Transverse colon (tissue), 4 donors: ENCODE measurements around the gene SLC25A47. TPM values are rescaled to one million over a fixed set of nuclear protein-coding genes. Genes with fewer than 3 reads are reported as not detected.
"Not testable (repeated sequence)": the region's sequence is repeated elsewhere in the genome, so short reads cannot be mapped to it uniquely, and the experiment has no call there.

Source experiments
- DNase-seq: peaks from one replicate; pipeline ENCODE4 v3.0.0-alpha.2; 2019
- H3K27ac ChIP-seq, 4 donors: fragments of 200-600 bp; sonication (generic); 2 replicates each; pipeline ENCODE4 v1.5.1; 2016 to 2018; ENCODE audit warnings: inconsistent platforms in 4 of 4
- H3K27me3 ChIP-seq: fragments of 200-600 bp; sonication (generic); 2 replicates; pipeline ENCODE4 v1.5.1; 2017; ENCODE audit warnings: inconsistent platforms
- H3K36me3 ChIP-seq, 4 donors: fragments of 200-600 bp; sonication (generic); 2 replicates each; pipeline ENCODE4 v1.5.1; 2017 to 2019; ENCODE audit warnings: inconsistent platforms in 4 of 4
- H3K4me1 ChIP-seq, 4 donors: fragments of 200-600 bp; sonication (generic); 2 replicates each; pipeline ENCODE4 v1.5.1; 2017 to 2020; ENCODE audit warnings: inconsistent platforms in 4 of 4
- H3K4me3 ChIP-seq, 4 donors: fragments of 200-600 bp; sonication (generic); 1 replicate in 1 of 4; 2 replicates in 3 of 4; pipeline versions ENCODE4 v1.5.1 to v1.6.1; 2017 to 2019; ENCODE audit warnings: inconsistent platforms in 4 of 4
- H3K9me3 ChIP-seq, 2 donors: fragments of 200-600 bp; sonication (generic); 2 replicates each; pipeline ENCODE4 v1.5.1; 2017 to 2019; ENCODE audit warnings: inconsistent platforms in 2 of 2
- CTCF ChIP-seq, 5 experiments: fragments of 200-600 bp in 3 of 5; fragments of 450-650 bp in 2 of 5; sonication (generic) in 3 of 5; IDR thresholded peaks; 1 replicate in 2 of 5; 2 replicates in 3 of 5; pipeline ENCODE4 v1.5.1; 2016 to 2017; ENCODE audit warnings: antibody characterized with exemption in 5 of 5, inconsistent platforms in 3 of 5, mild to moderate bottlenecking in 2 of 5, moderate library complexity in 1 of 5
- EP300 ChIP-seq: sonication (generic); formaldehyde crosslinking; IDR thresholded peaks from one replicate; pipeline ENCODE4 v1.6.1; 2017; ENCODE audit warnings: antibody characterized with exemption, low read depth
- POLR2A ChIP-seq: fragments of 450-650 bp; IDR thresholded peaks from one replicate; pipeline ENCODE4 v1.6.1; 2016; ENCODE audit warnings: antibody characterized with exemption, mild to moderate bottlenecking, moderate library complexity
- POLR2AphosphoS5 ChIP-seq, 3 donors: sonication (generic); formaldehyde crosslinking; IDR thresholded peaks; one replicate each; pipeline ENCODE4 v1.6.1; 2016; ENCODE audit warnings: antibody characterized with exemption in 3 of 3
- WGBS, 2 donors: methylation state at CpG; one replicate each; pipeline ENCODE4 v1.1.5; 2018; ENCODE audit warnings: low coverage in 1 of 2; 5-methylcytosine and 5-hydroxymethylcytosine counted together
- in situ Hi-C, 4 donors: fragments of 200-750 bp; cut with MboI; loops; one replicate each; pipeline versions ENCODE4 v1.15.0 to v1.15.1; 2017; ENCODE audit warnings: low sequenced_read_pairs in 3 of 4, low pct_ligation_motif_present in 1 of 4, low pct_unique_long_range_greater_than_20kb in 1 of 4
- intact Hi-C: fragments of 100-400 bp; cut with DNase I; formaldehyde crosslinking; loops from one replicate; pipeline ENCODE4 v1.15.1; 2023; ENCODE audit warnings: low total_unique reads
- total RNA-seq, 4 donors: library from RNA; depleted of rRNA; stranded (reverse); fragments of >200 nt; gene quantifications; one replicate each; pipeline ENCODE4 v1.1.0, GENCODE V29; 2016

The SLC25A47 gene
- total RNA-seq, 4 donors from 2014 or later: 0.27 to 0.32 TPM; not detected in 2

GRCh38 chr14:100309028-100309737 lies 14.0 kb upstream of the SLC25A47 start:
- H3K27me3 ChIP-seq: peaks cover 7% of the 10 kb centered on the region
- TF ChIP-seq EP300 (no peak), POLR2A (no peak), POLR2AphosphoS5 (IDR thresholded peaks at IDR 0.05) (no peak), CTCF (IDR thresholded peaks at IDR 0.05) (no peak)
- no peaks in the 10 kb centered on the region for H3K9me3 ChIP-seq
- H3K36me3 ChIP-seq: no peaks in the 10 kb centered on the region
- H3K4me3 ChIP-seq: no peak overlapping the region
- DNase-seq: no peak
- H3K4me1 ChIP-seq: peaks cover 10 to 34% (median 24%) of the 10 kb centered on the region in 4 donors
- 70 to 100% methylated on average over 2 to 8 of the region's 8 CpGs for WGBS, 2 donors
- intact Hi-C loops: loop anchor here (5.0 kb wide), 1 partner anchor 68 kb away; the partner anchor contains the start of gene WDR25
- H3K27ac ChIP-seq: no peak overlapping the region
- in situ Hi-C loops: no loop called here

- intact Hi-C loops: loop anchor here (5.0 kb wide), 1 partner anchor 35 kb away; no protein-coding TSS in a partner anchor
- peaks cover 0 to 10% (median 5%) of the 10 kb centered on the region in 4 donors for H3K4me1 ChIP-seq
- DNase-seq, H3K27me3 ChIP-seq, H3K36me3 ChIP-seq, H3K27ac ChIP-seq, H3K9me3 ChIP-seq, in situ Hi-C loops, H3K4me3 ChIP-seq: not testable (repeated sequence)
- WGBS, 2 donors: 10 to 21% methylated on average over 7 to 18 of the region's 18 CpGs
Observed at GRCh38 chr14:100312110-100312876, 10.8 kb upstream of the SLC25A47 start.

DNA sequence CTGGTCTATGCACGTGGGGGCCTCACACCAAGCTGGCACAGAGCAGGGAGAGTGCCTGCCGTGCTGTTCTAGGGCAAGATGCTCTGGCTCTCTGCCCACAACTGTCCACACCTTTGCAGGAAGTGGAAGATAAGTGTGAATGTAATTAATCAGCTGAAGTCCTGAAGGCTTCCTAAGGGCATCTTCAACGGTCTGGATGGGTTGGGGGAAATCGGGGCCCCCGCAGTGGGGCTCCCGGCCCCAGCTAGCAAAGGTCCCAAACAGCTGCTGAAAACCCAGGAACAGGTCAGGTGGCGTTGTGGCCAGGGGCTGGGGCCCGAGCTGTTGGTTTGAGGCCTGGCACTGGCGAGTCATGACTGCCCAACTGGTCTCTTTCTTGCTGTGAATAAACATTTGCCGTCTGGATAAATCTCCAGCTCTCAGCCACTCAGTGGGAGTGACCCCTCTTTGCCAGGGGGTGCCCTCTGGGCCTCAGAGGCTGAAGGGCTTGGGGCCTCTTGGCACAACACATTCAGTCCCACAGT lies 10.2 kb upstream of the SLC25A47 start:
- Histone ChIP-seq H3K36me3 (no peaks in the 10 kb centered on the region), H3K27ac (no peak overlapping the region), H3K27me3 (peaks cover 7% of the 10 kb centered on the region), H3K4me1 (peaks cover 0 to 9% (median 4%) of the 10 kb centered on the region in 4 donors), H3K9me3 (no peaks in the 10 kb centered on the region), H3K4me3 (no peak overlapping the region)
- WGBS, 2 donors: 65% methylated on average over 10 of the region's 10 CpGs; no CpG with 5 or more reads in 1 of the 2 donors
- in situ Hi-C loops (no loop called here), intact Hi-C loops (loop anchor here (5.0 kb wide), 1 partner anchor 36 kb away; no protein-coding TSS in a partner anchor)
- DNase-seq: no peak
- TF ChIP-seq POLR2AphosphoS5 (IDR thresholded peaks at IDR 0.05): no peak

GRCh38 chr14:100313464-100314230 lies 9.5 kb upstream of the SLC25A47 start:
- no peak for DNase-seq
- peaks cover 0 to 11% (median 10%) of the 10 kb centered on the region in 4 donors for H3K4me1 ChIP-seq
- H3K9me3 ChIP-seq: no peaks in the 10 kb centered on the region
- intact Hi-C loops: loop anchor here (5.0 kb wide), 1 partner anchor 36 kb away; no protein-coding TSS in a partner anchor
- in situ Hi-C loops: no loop called here
- 58 to 79% methylated on average over 6 to 26 of the region's 26 CpGs for WGBS, 2 donors
- TF ChIP-seq POLR2A (no peak), POLR2AphosphoS5 (IDR thresholded peaks at IDR 0.05) (no peak), CTCF (IDR thresholded peaks at IDR 0.05) (no peak), EP300 (no peak)
- no peaks in the 10 kb centered on the region for H3K36me3 ChIP-seq
- peaks cover 7% of the 10 kb centered on the region for H3K27me3 ChIP-seq
- H3K4me3 ChIP-seq: no peak overlapping the region
- no peak overlapping the region for H3K27ac ChIP-seq
